Astrocyte (in vitro differentiated cells and primary cell): ENCODE results near the gene STK39. TPM values are rescaled to one million over a fixed set of nuclear protein-coding genes. Genes with fewer than 3 reads are reported as not detected.

Experiments used
- DNase-seq: peaks from one replicate; pipeline ENCODE4 v3.0.0-alpha.2; 2010; ENCODE audit warnings: low read depth
- FAIRE-seq: peaks from 2 replicates; lab custom pipeline; 2011; peaks lifted over from hg19 to GRCh38; lab: Jason Lieb, UNC
- H2AFZ ChIP-seq: 2 replicates; pipeline ENCODE4 v1.6.0; 2012; ENCODE audit warnings: low read depth, low read length, inconsistent platforms
- H3K27ac ChIP-seq: 2 replicates; pipeline ENCODE4 v1.5.1; 2011; ENCODE audit warnings: low read depth, low read length, inconsistent platforms
- H3K27me3 ChIP-seq: 2 replicates; pipeline ENCODE4 v1.6.0; 2011; ENCODE audit warnings: low read length, inconsistent platforms; ENCODE audit not compliant: insufficient read depth
- H3K36me3 ChIP-seq: 2 replicates; pipeline ENCODE4 v1.5.1; 2011; ENCODE audit warnings: low read length, inconsistent platforms; ENCODE audit not compliant: insufficient read depth
- H3K4me1 ChIP-seq: 2 replicates; pipeline ENCODE4 v1.5.1; 2011; ENCODE audit warnings: low read length, inconsistent platforms; ENCODE audit not compliant: insufficient read depth
- H3K4me2 ChIP-seq: 2 replicates; pipeline ENCODE4 v1.6.0; 2012; ENCODE audit warnings: low read length, inconsistent platforms
- H3K4me3 ChIP-seq: 2 replicates; pipeline ENCODE4 v1.5.1; 2011; ENCODE audit warnings: low read depth, mild to moderate bottlenecking, low read length, inconsistent platforms; ENCODE audit not compliant: insufficient read depth
- H3K79me2 ChIP-seq: 2 replicates; pipeline ENCODE4 v1.6.0; 2012; ENCODE audit warnings: mild to moderate bottlenecking, low read length, inconsistent platforms; ENCODE audit not compliant: insufficient read depth
- H3K9ac ChIP-seq: 2 replicates; pipeline ENCODE4 v1.6.0; 2012; ENCODE audit warnings: mild to moderate bottlenecking, low read length, inconsistent platforms
- H3K9me3 ChIP-seq: 2 replicates; pipeline ENCODE4 v1.5.1; 2012; ENCODE audit warnings: low read depth, mild to moderate bottlenecking, low read length, inconsistent platforms; ENCODE audit not compliant: insufficient read depth
- H4K20me1 ChIP-seq: 2 replicates; pipeline ENCODE4 v1.6.0; 2012; ENCODE audit warnings: low read length, inconsistent platforms; ENCODE audit not compliant: insufficient read depth
- H3K27ac Mint-ChIP-seq: one replicate; pipeline ENCODE4 v1.8.0; 2021; ENCODE audit warnings: mild to moderate bottlenecking, mixed read lengths; ENCODE audit not compliant: unreplicated experiment
- H3K27me3 Mint-ChIP-seq: one replicate; pipeline ENCODE4 v1.8.0; 2021; ENCODE audit warnings: low read depth, mixed read lengths; ENCODE audit not compliant: unreplicated experiment
- H3K36me3 Mint-ChIP-seq: one replicate; pipeline ENCODE4 v1.8.0; 2021; ENCODE audit warnings: low read depth, mixed read lengths; ENCODE audit not compliant: unreplicated experiment
- H3K4me1 Mint-ChIP-seq: one replicate; pipeline ENCODE4 v1.8.0; 2021; ENCODE audit warnings: low read depth, mixed read lengths; ENCODE audit not compliant: unreplicated experiment
- H3K4me3 Mint-ChIP-seq: one replicate; pipeline ENCODE4 v1.8.0; 2021; ENCODE audit warnings: mild to moderate bottlenecking, moderate library complexity, mixed read lengths; ENCODE audit not compliant: unreplicated experiment
- H3K9me3 Mint-ChIP-seq: one replicate; pipeline ENCODE4 v1.8.0; 2021; ENCODE audit warnings: mild to moderate bottlenecking, mixed read lengths; ENCODE audit not compliant: unreplicated experiment
- EZH2 ChIP-seq: IDR thresholded peaks from 2 replicates; pipeline ENCODE4 v1.6.1; 2012; ENCODE audit warnings: mild to moderate bottlenecking, low read length, inconsistent platforms; ENCODE audit not compliant: insufficient read depth
- total RNA-seq: library from RNA; stranded (reverse); gene quantifications from 2 replicates; pipeline ENCODE4 v1.2.1, GENCODE V29; 2021
- TF ChIP-seq, protein P1 (sequence below): IDR thresholded peaks from 2 replicates; pipeline ENCODE4 v1.5.1; 2011; ENCODE audit warnings: low read depth, mild to moderate bottlenecking, inconsistent platforms, low read length, moderate library complexity; ENCODE audit not compliant: insufficient read depth

STK39 gene
- total RNA-seq, 1 donor from 2014 or later, result 23.4 TPM

GRCh38 chr2:168245074-168245825, 2.1 kb downstream of the STK39 start:
- peak overlapping the region; percentile 77 for H3K4me3 Mint-ChIP-seq
- no peak for FAIRE-seq
- peaks cover 63% of the 10 kb centered on the region for H3K79me2 ChIP-seq
- H3K27ac Mint-ChIP-seq, result no peak overlapping the region
- H3K4me2 ChIP-seq, result peak overlapping the region; percentile 98
- no peak for DNase-seq
- H4K20me1 ChIP-seq, result peaks cover 49% of the 10 kb centered on the region
- no peaks in the 10 kb centered on the region for H3K9me3 ChIP-seq
- H3K9ac ChIP-seq, result no peak overlapping the region
- H3K4me1 Mint-ChIP-seq, result peaks cover 7% of the 10 kb centered on the region
- no peak overlapping the region for H3K27ac ChIP-seq
- H3K36me3 Mint-ChIP-seq, result no peaks in the 10 kb centered on the region
- H2AFZ ChIP-seq, result no peak overlapping the region
- H3K4me3 ChIP-seq, result peak overlapping the region; percentile 5
- H3K27me3 ChIP-seq, result no peaks in the 10 kb centered on the region
- no peak for TF ChIP-seq EZH2
- TF ChIP-seq, protein P1, sequence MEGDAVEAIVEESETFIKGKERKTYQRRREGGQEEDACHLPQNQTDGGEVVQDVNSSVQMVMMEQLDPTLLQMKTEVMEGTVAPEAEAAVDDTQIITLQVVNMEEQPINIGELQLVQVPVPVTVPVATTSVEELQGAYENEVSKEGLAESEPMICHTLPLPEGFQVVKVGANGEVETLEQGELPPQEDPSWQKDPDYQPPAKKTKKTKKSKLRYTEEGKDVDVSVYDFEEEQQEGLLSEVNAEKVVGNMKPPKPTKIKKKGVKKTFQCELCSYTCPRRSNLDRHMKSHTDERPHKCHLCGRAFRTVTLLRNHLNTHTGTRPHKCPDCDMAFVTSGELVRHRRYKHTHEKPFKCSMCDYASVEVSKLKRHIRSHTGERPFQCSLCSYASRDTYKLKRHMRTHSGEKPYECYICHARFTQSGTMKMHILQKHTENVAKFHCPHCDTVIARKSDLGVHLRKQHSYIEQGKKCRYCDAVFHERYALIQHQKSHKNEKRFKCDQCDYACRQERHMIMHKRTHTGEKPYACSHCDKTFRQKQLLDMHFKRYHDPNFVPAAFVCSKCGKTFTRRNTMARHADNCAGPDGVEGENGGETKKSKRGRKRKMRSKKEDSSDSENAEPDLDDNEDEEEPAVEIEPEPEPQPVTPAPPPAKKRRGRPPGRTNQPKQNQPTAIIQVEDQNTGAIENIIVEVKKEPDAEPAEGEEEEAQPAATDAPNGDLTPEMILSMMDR, result no peak
- peaks cover 15% of the 10 kb centered on the region for H3K4me1 ChIP-seq
- H3K36me3 ChIP-seq, result no peaks in the 10 kb centered on the region
- no peaks in the 10 kb centered on the region for H3K9me3 Mint-ChIP-seq
- no peaks in the 10 kb centered on the region for H3K27me3 Mint-ChIP-seq

DNA sequence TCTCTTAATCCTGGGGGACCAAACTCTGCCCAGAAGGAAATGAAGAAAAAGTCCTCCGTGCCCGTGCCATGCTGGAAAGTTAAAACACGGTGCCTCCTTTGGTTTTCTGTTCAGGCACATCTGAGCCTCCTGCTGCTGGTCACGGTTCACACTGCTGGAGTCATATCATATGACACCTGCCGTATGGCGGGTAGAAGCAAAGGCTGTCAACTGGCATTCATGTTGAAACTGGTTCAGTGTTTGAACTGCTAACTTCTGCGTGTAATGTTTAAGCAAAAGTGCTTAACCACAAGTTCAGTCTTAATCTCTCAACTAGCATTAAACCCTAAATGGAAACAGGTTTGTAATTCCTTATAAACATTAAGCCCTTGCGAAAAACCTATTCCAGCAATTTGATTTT, 3.1 kb downstream of the STK39 start:
- Histone ChIP-seq H3K27ac (no peak overlapping the region), H3K4me2 (no peak overlapping the region), H3K4me1 (peaks cover 15% of the 10 kb centered on the region), H3K4me3 (no peak overlapping the region), H3K27me3 (no peaks in the 10 kb centered on the region), H3K79me2 (peaks cover 72% of the 10 kb centered on the region), H4K20me1 (peaks cover 58% of the 10 kb centered on the region), H3K9ac (no peak overlapping the region), H2AFZ (no peak overlapping the region), H3K9me3 (no peaks in the 10 kb centered on the region), H3K36me3 (no peaks in the 10 kb centered on the region)
- Mint-ChIP-seq H3K27me3 (no peaks in the 10 kb centered on the region), H3K36me3 (no peaks in the 10 kb centered on the region), H3K4me1 (peaks cover 7% of the 10 kb centered on the region), H3K27ac (no peak overlapping the region), H3K9me3 (no peaks in the 10 kb centered on the region), H3K4me3 (no peak overlapping the region)
- TF ChIP-seq, protein P1, result no peak
- TF ChIP-seq EZH2, result no peak
- DNase-seq, result no peak
- no peak for FAIRE-seq

DNA sequence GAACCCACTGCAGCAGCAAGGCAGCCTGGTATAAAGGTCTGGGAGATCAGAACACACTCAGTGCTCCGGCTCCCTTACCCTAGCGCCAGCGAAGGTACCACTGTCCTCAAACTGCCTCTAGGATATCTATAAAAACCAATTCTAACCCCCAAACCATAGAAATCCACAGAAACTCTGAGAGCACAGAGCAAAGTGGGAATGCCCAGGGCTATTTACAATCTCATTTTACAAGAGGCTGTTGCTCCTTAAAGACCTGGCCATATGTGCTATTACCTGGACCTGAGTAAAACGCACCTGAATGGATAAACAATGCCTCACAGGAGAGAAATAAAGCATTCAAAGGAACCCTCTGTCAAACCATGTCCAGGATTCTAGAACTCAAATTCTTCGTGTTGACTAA, 4.3 kb downstream of the STK39 start:
- Mint-ChIP-seq H3K9me3 (no peaks in the 10 kb centered on the region), H3K4me1 (peaks cover 7% of the 10 kb centered on the region), H3K36me3 (no peaks in the 10 kb centered on the region), H3K4me3 (no peak overlapping the region), H3K27me3 (no peaks in the 10 kb centered on the region), H3K27ac (no peak overlapping the region)
- Histone ChIP-seq H4K20me1 (peaks cover 62% of the 10 kb centered on the region), H3K9me3 (no peaks in the 10 kb centered on the region), H2AFZ (no peak overlapping the region), H3K4me1 (peaks cover 11% of the 10 kb centered on the region), H3K4me3 (no peak overlapping the region), H3K9ac (no peak overlapping the region), H3K27ac (no peak overlapping the region), H3K4me2 (no peak overlapping the region), H3K36me3 (no peaks in the 10 kb centered on the region), H3K79me2 (peaks cover 83% of the 10 kb centered on the region), H3K27me3 (no peaks in the 10 kb centered on the region)
- DNase-seq, result no peak
- TF ChIP-seq, protein P1, result no peak
- TF ChIP-seq EZH2, result no peak
- FAIRE-seq, result no peak
